Transverse colon (tissue), 4 donors: ENCODE data around the gene LUM.

Source experiments
- POLR2A ChIP-seq: fragments of 450-650 bp; IDR thresholded peaks from one replicate; pipeline ENCODE4 v1.6.1; 2016; ENCODE audit warnings: antibody characterized with exemption, mild to moderate bottlenecking, moderate library complexity
- POLR2AphosphoS5 ChIP-seq, 3 donors: sonication (generic); formaldehyde crosslinking; IDR thresholded peaks; one replicate each; pipeline ENCODE4 v1.6.1; 2016; ENCODE audit warnings: antibody characterized with exemption in 3 of 3
- TF ChIP-seq, protein P1 (sequence below), 5 experiments: fragments of 200-600 bp in 3 of 5; fragments of 450-650 bp in 2 of 5; sonication (generic) in 3 of 5; IDR thresholded peaks; 1 replicate in 2 of 5; 2 replicates in 3 of 5; pipeline ENCODE4 v1.5.1; 2016 to 2017; ENCODE audit warnings: antibody characterized with exemption in 5 of 5, inconsistent platforms in 3 of 5, mild to moderate bottlenecking in 2 of 5, moderate library complexity in 1 of 5

- TF ChIP-seq POLR2AphosphoS5 (IDR thresholded peaks at IDR 0.05) (no peak), POLR2A (no peak)
- TF ChIP-seq, protein P1, sequence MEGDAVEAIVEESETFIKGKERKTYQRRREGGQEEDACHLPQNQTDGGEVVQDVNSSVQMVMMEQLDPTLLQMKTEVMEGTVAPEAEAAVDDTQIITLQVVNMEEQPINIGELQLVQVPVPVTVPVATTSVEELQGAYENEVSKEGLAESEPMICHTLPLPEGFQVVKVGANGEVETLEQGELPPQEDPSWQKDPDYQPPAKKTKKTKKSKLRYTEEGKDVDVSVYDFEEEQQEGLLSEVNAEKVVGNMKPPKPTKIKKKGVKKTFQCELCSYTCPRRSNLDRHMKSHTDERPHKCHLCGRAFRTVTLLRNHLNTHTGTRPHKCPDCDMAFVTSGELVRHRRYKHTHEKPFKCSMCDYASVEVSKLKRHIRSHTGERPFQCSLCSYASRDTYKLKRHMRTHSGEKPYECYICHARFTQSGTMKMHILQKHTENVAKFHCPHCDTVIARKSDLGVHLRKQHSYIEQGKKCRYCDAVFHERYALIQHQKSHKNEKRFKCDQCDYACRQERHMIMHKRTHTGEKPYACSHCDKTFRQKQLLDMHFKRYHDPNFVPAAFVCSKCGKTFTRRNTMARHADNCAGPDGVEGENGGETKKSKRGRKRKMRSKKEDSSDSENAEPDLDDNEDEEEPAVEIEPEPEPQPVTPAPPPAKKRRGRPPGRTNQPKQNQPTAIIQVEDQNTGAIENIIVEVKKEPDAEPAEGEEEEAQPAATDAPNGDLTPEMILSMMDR (IDR thresholded peaks at IDR 0.05) = no peak
Measured at GRCh38 chr12:91110311-91110924, 876 bp downstream of the LUM start.
